H1 (cell line): ENCODE results near the gene MZF1. TPM values are rescaled to one million over a fixed set of nuclear protein-coding genes. Genes with fewer than 3 reads are reported as not detected.

Experiments
- CTCF ChIA-PET: fragments of 300-600 bp; sonication (Branson Sonifier 250); formaldehyde crosslinking; loops from one replicate; lab custom pipeline; 2021; ENCODE audit not compliant: partially characterized antibody; lab: Charles Lee
- POLR2A ChIA-PET: fragments of 300-600 bp; sonication (Branson Sonifier 250); formaldehyde crosslinking; loops from one replicate; lab custom pipeline; 2021; ENCODE audit warnings: inconsistent platforms; ENCODE audit not compliant: partially characterized antibody; lab: Charles Lee
- DNase-seq, 2 experiments: peaks; one replicate each; pipeline versions ENCODE4 v3.0.0 to v3.0.0-alpha.2; 2010 to 2022; ENCODE audit warnings: low spot score in 2 of 2, low read depth in 1 of 2, mixed read lengths in 1 of 2
- FAIRE-seq: peaks from 2 replicates; lab custom pipeline; 2011; peaks lifted over from hg19 to GRCh38; lab: Jason Lieb, UNC
- H2AFZ ChIP-seq: 2 replicates; pipeline ENCODE4 v1.8.1; 2012; ENCODE audit warnings: low read length, inconsistent platforms
- H2AK5ac ChIP-seq: 2 replicates; pipeline ENCODE4 v1.6.1; 2013; ENCODE audit warnings: low read depth, low read length
- H2BK120ac ChIP-seq: replicated peaks from 2 replicates; pipeline ENCODE3; 2013; ENCODE audit warnings: low read depth, low read length, inconsistent platforms
- H2BK12ac ChIP-seq: 2 replicates; pipeline ENCODE4 v1.6.1; 2013; ENCODE audit warnings: low read depth, low read length
- H2BK15ac ChIP-seq: 2 replicates; pipeline ENCODE4 v1.6.1; 2013; ENCODE audit warnings: low read length
- H2BK20ac ChIP-seq: 2 replicates; pipeline ENCODE4 v1.6.1; 2013; ENCODE audit warnings: low read length
- H2BK5ac ChIP-seq: 2 replicates; pipeline ENCODE4 v1.6.1; 2013; ENCODE audit warnings: low read depth, low read length
- H3K14ac ChIP-seq: 2 replicates; pipeline ENCODE4 v1.6.1; 2013; ENCODE audit warnings: inconsistent platforms; ENCODE audit not compliant: insufficient read length
- H3K18ac ChIP-seq: 2 replicates; pipeline ENCODE4 v1.6.1; 2013; ENCODE audit warnings: low read length; ENCODE audit errors: extremely low read depth
- H3K23ac ChIP-seq: 2 replicates; pipeline ENCODE4 v1.6.1; 2013; ENCODE audit warnings: inconsistent platforms; ENCODE audit not compliant: insufficient read length
- H3K23me2 ChIP-seq: 2 replicates; pipeline ENCODE4 v1.6.1; 2013; ENCODE audit warnings: low read depth, low read length
- H3K27ac ChIP-seq: 2 replicates; pipeline ENCODE4 v1.6.1; 2011; ENCODE audit warnings: low read depth, low read length, inconsistent platforms
- H3K27me3 ChIP-seq, 4 experiments: replicated peaks in 1 of 4; 1 replicate in 1 of 4; 2 replicates in 3 of 4; pipeline versions ENCODE4 v1.6.1 to v1.8.1; 2011 to 2013; ENCODE audit warnings: low read length in 3 of 4, mild to moderate bottlenecking in 3 of 4, inconsistent platforms in 2 of 4, mixed read lengths in 2 of 4, moderate library complexity in 1 of 4; ENCODE audit not compliant: control insufficient read depth in 3 of 4, insufficient read depth in 3 of 4; ENCODE audit errors: extremely low read depth in 1 of 4
- H3K36me3 ChIP-seq, 4 experiments: 2 replicates each; pipeline versions ENCODE4 v1.6.1 to v1.8.1; 2011 to 2013; ENCODE audit warnings: mild to moderate bottlenecking in 4 of 4, low read length in 3 of 4, moderate library complexity in 2 of 4, control low read depth in 1 of 4, inconsistent platforms in 1 of 4; ENCODE audit not compliant: insufficient read depth in 4 of 4, control insufficient read depth in 2 of 4
- H3K4ac ChIP-seq: replicated peaks from 2 replicates; pipeline ENCODE3; 2013; ENCODE audit warnings: low read length, low read depth, mixed read lengths, inconsistent platforms; ENCODE audit not compliant: insufficient read length
- H3K4me1 ChIP-seq, 4 experiments: replicated peaks in 1 of 4; 1 replicate in 1 of 4; 2 replicates in 3 of 4; pipeline versions ENCODE4 v1.6.1 to v1.8.1; 2011 to 2013; ENCODE audit warnings: low read length in 3 of 4, inconsistent platforms in 2 of 4, mixed read lengths in 1 of 4; ENCODE audit not compliant: insufficient read depth in 4 of 4, control insufficient read depth in 3 of 4
- H3K4me2 ChIP-seq, 2 experiments: 2 replicates each; pipeline versions ENCODE4 v1.6.1 to v1.8.1; 2011 to 2013; ENCODE audit warnings: low read depth in 2 of 2, low read length in 2 of 2, control low read depth in 1 of 2, inconsistent platforms in 1 of 2, mild to moderate bottlenecking in 1 of 2; ENCODE audit not compliant: insufficient read depth in 1 of 2
- H3K4me3 ChIP-seq, 4 experiments: fragments of 200-600, 300-600 bp in 1 of 4; sonication (generic), shearing (Covaris generic), sonication (Bioruptor Twin) in 1 of 4; 2 replicates each; pipeline versions ENCODE4 v1.5.1 to v1.8.1; 2011 to 2016; ENCODE audit warnings: low read length in 4 of 4, low read depth in 3 of 4, control low read depth in 2 of 4, inconsistent platforms in 2 of 4, mild to moderate bottlenecking in 2 of 4, mixed read lengths in 1 of 4, moderate library complexity in 1 of 4; ENCODE audit not compliant: insufficient read depth in 2 of 4; ENCODE audit errors: extremely low read depth in 1 of 4
- H3K56ac ChIP-seq: replicated peaks from 2 replicates; pipeline ENCODE3; 2013; ENCODE audit warnings: low read depth, mild to moderate bottlenecking, mixed read lengths, low read length, inconsistent platforms; ENCODE audit not compliant: insufficient read length
- H3K79me1 ChIP-seq: 2 replicates; pipeline ENCODE4 v1.6.1; 2013; ENCODE audit warnings: low read depth, low read length, control low read depth
- H3K79me2 ChIP-seq, 2 experiments: 2 replicates each; pipeline versions ENCODE4 v1.6.1 to v1.8.1; 2012 to 2013; ENCODE audit warnings: low read length in 2 of 2, mild to moderate bottlenecking in 2 of 2, inconsistent platforms in 1 of 2; ENCODE audit not compliant: insufficient read depth in 2 of 2, control insufficient read depth in 1 of 2
- H3K9ac ChIP-seq, 4 experiments: replicated peaks in 1 of 4; 1 replicate in 1 of 4; 2 replicates in 3 of 4; pipeline versions ENCODE4 v1.6.1 to v1.8.1; 2011 to 2013; ENCODE audit warnings: low read depth in 3 of 4, low read length in 3 of 4, control low read depth in 2 of 4, mild to moderate bottlenecking in 2 of 4, moderate library complexity in 2 of 4, inconsistent platforms in 1 of 4; ENCODE audit errors: extremely low read depth in 1 of 4
- H3K9me3 ChIP-seq, 2 experiments: 2 replicates each; pipeline versions ENCODE4 v1.6.1 to v1.8.1; 2012 to 2013; ENCODE audit warnings: mild to moderate bottlenecking in 2 of 2, moderate library complexity in 2 of 2, control low read depth in 1 of 2, inconsistent platforms in 1 of 2, low read depth in 1 of 2, low read length in 1 of 2, mixed read lengths in 1 of 2; ENCODE audit not compliant: insufficient read depth in 2 of 2
- H4K20me1 ChIP-seq, 2 experiments: replicated peaks in 1 of 2; 2 replicates each; pipeline versions ENCODE3 to v1.8.1; 2011 to 2013; ENCODE audit warnings: inconsistent platforms in 2 of 2, low read length in 2 of 2, mild to moderate bottlenecking in 1 of 2; ENCODE audit not compliant: insufficient read depth in 2 of 2, control insufficient read depth in 1 of 2
- H4K5ac ChIP-seq: 2 replicates; pipeline ENCODE4 v1.6.1; 2013; ENCODE audit warnings: low read length, low read depth, mixed read lengths, inconsistent platforms; ENCODE audit not compliant: insufficient read length
- H4K8ac ChIP-seq: 2 replicates; pipeline ENCODE4 v1.8.0; 2013; ENCODE audit warnings: mild to moderate bottlenecking, moderate library complexity, low read length, inconsistent platforms; ENCODE audit not compliant: insufficient read depth; ENCODE audit errors: extremely low read depth
- H4K91ac ChIP-seq: replicated peaks from 2 replicates; pipeline ENCODE3; 2013; ENCODE audit warnings: low read length, mixed read lengths, inconsistent platforms; ENCODE audit not compliant: insufficient read length
- CHD1 ChIP-seq: IDR thresholded peaks from 2 replicates; pipeline ENCODE4 v1.6.1; 2012; ENCODE audit warnings: low read depth, low read length, improper control_type of control experiment
- NANOG ChIP-seq: IDR thresholded peaks from 2 replicates; pipeline ENCODE4 v1.6.1; 2011; ENCODE audit warnings: low read length, low read depth, mild to moderate bottlenecking, inconsistent platforms; ENCODE audit not compliant: insufficient read depth, poor library complexity, severe bottlenecking
- POLR2A ChIP-seq, 2 experiments: IDR thresholded peaks; 1 replicate in 1 of 2; 2 replicates in 1 of 2; pipeline ENCODE4 v1.6.1; 2011; ENCODE audit warnings: low read depth in 2 of 2, low read length in 2 of 2, mild to moderate bottlenecking in 2 of 2; ENCODE audit errors: control extremely low read depth in 1 of 2
- POLR2AphosphoS5 ChIP-seq: IDR thresholded peaks from 2 replicates; pipeline ENCODE4 v1.6.1; 2011; ENCODE audit warnings: low read depth, low read length
- SUZ12 ChIP-seq: fragments of 200-600 bp; sonication (generic); IDR thresholded peaks from 2 replicates; pipeline ENCODE4 v1.6.1; 2012; ENCODE audit warnings: mild to moderate bottlenecking, inconsistent platforms, low read length, moderate library complexity, mixed read lengths
- TAF1 ChIP-seq: IDR thresholded peaks from 2 replicates; pipeline ENCODE4 v1.6.1; 2011; ENCODE audit warnings: mild to moderate bottlenecking, low read depth, low read length
- WGBS, 2 experiments: shearing (Covaris generic) in 1 of 2; methylation state at CpG; one replicate each; pipeline versions ENCODE4 v1.1.6 to v1.1.7; 2013 to 2015; ENCODE audit warnings: low lambda C conversion rate in 2 of 2, mixed read lengths in 2 of 2, inconsistent platforms in 1 of 2, low coverage in 1 of 2, missing lambda C conversion rate in 1 of 2; ENCODE audit not compliant: insufficient replicate concordance in 2 of 2, insufficient coverage in 1 of 2, insufficient read length in 1 of 2; ENCODE audit errors: extremely low coverage in 1 of 2, missing lambda C conversion rate in 1 of 2; 5-methylcytosine and 5-hydroxymethylcytosine counted together
- polyA plus RNA-seq, 7 experiments: library from polyadenylated mRNA; depleted of rRNA in 3 of 7; stranded (reverse) in 5 of 7; unstranded in 2 of 7; fragments of >200 nt in 5 of 7; fragments of 200-250 nt in 2 of 7; gene quantifications; 1 replicate in 5 of 7; 2 replicates in 1 of 7; 4 replicates in 1 of 7; pipeline versions ENCODE4 v1.2.1 to v1.2.3, GENCODE V29; 2011 to 2013; ENCODE audit warnings: missing spikeins in 2 of 7, mixed read lengths in 2 of 7
- total RNA-seq: library from RNA; stranded (reverse); fragmentation: NEBNext Ultra II Directional; extraction: Animal tissue kit (Norgen Biotek cat#: 25700); gene quantifications from 2 replicates; pipeline ENCODE4 v1.2.1, GENCODE V29; 2021

Gene MZF1
- total and polyA plus RNA-seq, 2 of the 8 experiments (the other 6 are each of a cell fraction or from before 2014, with no cell fraction given), result 15.2 to 25.0 TPM

GRCh38 chr19:58547323-58548312, 25.5 kb downstream of the MZF1 start:
- no peak for FAIRE-seq
- Histone ChIP-seq H3K9ac (no peak overlapping the region), H2BK120ac (no peak overlapping the region), H3K79me1 (peaks cover 18% of the 10 kb centered on the region), H4K8ac (no peak overlapping the region; the same call in 1 of the 2 replicates), H4K91ac (no peak overlapping the region), H3K79me2 (peaks cover 28 to 49% of the 10 kb centered on the region in 2 experiments), H3K14ac (no peak overlapping the region), H3K27ac (no peak overlapping the region), H3K27me3 (peaks cover 0 to 2% (median 1%) of the 10 kb centered on the region in 4 experiments; a peak in 5 of 7 replicates), H2BK12ac (no peak overlapping the region), H3K18ac (no peak overlapping the region), H3K36me3 (peaks cover 42 to 73% (median 59%) of the 10 kb centered on the region in 4 experiments), H3K23ac (no peak overlapping the region), H3K4me1 (peaks cover 3 to 10% (median 5%) of the 10 kb centered on the region in 4 experiments; a peak in 6 of 7 replicates), H3K4me2 (peak overlapping the region in 1 of 2 experiments; percentile 98; a peak in 2 of 4 replicates), H3K56ac (no peak overlapping the region), H3K4me3 (no peak overlapping the region), H2BK5ac (0 out of 2 replicates have a peak overlapping the region, but pooled peaks have one; percentile 16), H2BK20ac (no peak overlapping the region), H2AK5ac (no peak overlapping the region), H4K5ac (no peak overlapping the region), H3K23me2 (peaks cover 13% of the 10 kb centered on the region), H3K4ac (no peak overlapping the region), H2BK15ac (no peak overlapping the region), H2AFZ (no peak overlapping the region), H4K20me1 (peaks cover 42 to 57% of the 10 kb centered on the region in 2 experiments), H3K9me3 (no peaks in the 10 kb centered on the region)
- no peak for DNase-seq
- 96% methylated on average over 18 of the region's 18 CpGs; no CpG with 5 or more reads in 1 of the 2 experiments for WGBS, 2 experiments
- ChIA-PET CTCF (interaction anchor here (1.2 to 3.8 kb wide), 4 partner anchors 9 to 34 kb away, joined by 4 to 26 read pairs (median 6); partner anchors contain the start of gene ZBTB45), POLR2A (interaction anchor here (0.9 to 13.8 kb wide), 9 partner anchors 6 to 75 kb away, joined by 3 to 650 read pairs (median 4); partner anchors contain the start of genes CHMP2A, MZF1, SLC27A5 and UBE2M)
- TF ChIP-seq TAF1 (no peak), CHD1 (no peak), NANOG (no peak), POLR2A (IDR thresholded peaks at IDR 0.05; ENCODE audit: control extremely low read depth in 1 of 2, low read depth in 2 of 2, low read length in 2 of 2) (peak; percentile 43 to 64; a peak in 2 of 3 replicates), POLR2AphosphoS5 (peak; percentile 83), SUZ12 (no peak)
